ENCODE measurements around the gene NSD2.
"Not testable (repeated sequence)": the region's sequence is repeated elsewhere in the genome, so short reads cannot be mapped to it uniquely, and the experiment has no call there.

The NSD2 gene

DNA sequence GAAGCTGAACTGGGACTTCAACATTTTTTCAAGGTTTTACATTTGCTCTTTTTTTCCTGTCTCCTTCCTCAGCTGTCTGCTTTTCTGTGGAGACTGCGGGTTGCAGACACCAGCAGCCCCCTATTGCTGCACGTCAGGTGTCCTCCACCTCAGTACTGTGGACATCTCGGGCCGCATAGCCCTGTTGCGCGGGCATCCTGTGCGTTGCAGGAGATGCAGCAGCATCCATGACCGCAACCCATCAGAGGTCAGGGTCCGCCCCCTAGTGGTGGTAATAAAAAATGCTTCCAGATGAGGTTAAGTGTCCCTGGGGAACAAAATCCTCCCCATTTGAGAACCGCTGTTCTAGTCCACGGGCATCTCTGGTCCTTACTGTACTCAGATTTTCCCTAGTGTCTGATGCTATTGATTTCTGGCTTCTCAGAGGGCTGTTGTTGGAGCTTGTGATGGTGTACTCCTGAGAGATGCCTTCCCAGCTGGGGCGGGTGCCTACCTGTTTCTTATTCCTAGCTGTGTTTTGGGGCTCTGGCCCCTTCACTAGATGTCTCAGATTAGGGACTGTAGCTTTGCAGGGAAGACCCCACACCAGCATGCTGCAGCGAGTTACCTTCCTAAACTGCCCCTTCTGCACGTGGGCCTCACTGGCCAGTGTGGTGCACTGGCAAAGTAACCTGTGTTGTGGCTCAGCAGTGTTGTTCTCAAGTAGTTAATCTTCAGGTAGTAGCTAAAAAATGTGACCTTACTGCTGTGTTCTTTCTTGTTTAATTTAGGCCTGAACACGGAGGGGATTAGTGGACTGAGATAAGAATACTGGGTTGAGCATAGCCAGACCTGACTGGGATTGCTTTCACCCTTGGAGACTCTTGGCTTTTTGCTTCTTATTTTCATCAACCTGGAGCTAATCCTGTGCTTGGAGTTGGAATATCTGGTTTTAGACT lies 28.2 kb downstream of the NSD2 start:
- peak; percentile 41 for DNase-seq

DNA sequence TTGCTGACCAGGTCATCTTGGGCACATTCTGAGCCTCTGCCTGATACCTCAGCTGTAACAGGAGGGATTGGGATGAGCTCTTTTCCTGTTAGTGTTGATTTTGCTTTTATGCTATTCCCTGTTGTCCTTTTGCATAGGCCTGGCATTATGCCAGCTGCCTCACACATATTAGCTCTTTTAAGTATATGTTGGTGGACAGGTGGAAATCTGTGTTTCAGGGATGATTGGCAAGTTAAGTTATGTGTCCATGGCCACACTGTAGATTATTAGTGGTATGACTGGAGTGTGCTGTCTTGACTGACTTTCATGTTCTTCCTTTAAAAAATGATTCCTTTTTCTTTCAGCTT lies 28.9 kb downstream of the NSD2 start:
- no peak for DNase-seq

DNA sequence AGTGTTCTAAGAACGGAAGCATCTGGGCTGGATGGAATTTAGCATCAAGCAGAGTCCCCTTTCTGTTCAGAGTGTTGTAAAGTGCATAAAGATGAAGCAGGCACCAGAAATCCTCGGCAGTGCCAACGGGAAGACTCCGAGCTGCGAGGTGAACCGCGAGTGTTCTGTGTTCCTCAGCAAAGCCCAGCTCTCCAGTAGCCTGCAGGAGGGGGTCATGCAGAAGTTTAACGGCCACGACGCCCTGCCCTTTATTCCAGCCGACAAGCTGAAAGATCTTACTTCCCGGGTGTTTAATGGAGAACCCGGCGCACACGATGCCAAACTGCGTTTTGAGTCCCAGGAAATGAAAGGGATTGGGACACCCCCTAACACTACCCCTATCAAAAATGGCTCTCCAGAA lies 29.4 kb downstream of the NSD2 start:
- no peak for DNase-seq

DNA sequence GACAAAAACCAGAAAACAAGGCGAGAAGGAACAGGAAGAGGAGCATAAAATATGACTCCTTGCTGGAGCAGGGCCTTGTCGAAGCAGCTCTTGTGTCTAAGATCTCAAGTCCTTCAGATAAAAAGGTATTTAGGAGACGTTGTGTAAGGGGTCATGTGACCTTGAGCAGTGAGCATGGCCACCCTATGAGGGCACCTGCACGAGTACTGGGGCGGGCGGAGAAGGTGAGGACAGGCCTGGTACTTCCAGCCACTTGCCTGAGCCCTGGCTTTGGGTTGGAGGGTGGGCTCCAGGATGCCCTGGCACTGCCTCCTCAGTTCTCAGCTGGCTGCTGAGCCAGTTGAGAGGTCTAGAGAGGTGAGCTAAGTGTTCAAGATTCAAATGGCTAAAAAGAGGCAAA lies 29.9 kb downstream of the NSD2 start:
- no peak for DNase-seq

DNA sequence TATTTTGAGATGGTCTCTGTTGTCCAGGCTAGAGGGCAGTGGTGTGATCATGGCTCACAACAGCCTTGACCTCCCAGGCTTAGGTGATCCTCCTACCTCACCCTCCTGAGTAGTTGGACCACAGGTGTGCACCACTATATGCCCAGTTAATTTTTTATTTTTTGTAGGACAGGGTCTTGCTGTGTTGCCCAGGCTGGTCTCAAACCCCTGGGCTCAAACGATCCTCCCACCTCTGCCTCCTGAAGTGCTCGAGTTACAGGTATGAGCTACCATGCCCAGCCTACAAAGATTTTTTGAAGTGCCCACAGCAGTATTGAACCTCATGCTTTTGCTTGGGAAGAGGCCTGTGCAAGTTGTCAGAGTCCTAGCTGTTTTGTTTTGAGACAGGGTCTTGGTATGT lies 31.1 kb downstream of the NSD2 start:
- DNase-seq = no peak

DNA sequence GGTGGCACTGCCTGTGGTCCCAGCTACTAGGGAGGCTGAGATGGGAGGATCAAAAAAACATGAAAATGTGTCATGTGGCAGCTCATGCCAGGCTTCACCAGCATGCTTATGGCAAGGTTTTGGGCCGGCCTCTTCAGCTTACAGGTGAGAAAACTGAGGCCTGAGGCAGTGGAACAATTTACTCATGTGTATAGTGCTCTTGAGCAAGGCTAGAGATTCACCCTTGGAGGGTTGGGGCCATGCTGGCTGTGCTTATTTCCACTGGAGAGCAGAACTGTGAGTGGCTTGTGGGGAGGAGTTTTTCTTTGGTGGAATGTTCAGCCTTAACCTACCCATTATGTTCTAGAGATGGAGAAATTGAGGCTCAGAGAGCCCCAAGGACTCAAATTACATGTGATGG lies 31.8 kb downstream of the NSD2 start:
- no peak for DNase-seq

DNA sequence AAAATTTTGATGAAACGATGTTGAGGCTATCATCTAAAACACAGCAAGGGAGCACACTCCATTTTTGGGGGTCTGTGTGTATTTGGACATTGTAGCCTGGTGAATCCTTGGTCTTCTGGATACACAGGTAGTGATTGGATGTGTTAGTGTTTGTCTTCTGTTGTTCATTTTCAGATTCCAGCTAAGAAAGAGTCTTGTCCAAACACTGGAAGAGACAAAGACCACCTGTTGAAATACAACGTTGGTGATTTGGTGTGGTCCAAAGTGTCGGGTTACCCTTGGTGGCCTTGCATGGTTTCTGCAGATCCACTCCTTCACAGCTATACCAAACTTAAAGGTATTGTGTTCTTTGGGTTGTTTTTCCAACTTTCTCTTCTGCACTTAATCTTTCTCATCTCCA lies 32.8 kb downstream of the NSD2 start:
- DNase-seq = no peak

DNA sequence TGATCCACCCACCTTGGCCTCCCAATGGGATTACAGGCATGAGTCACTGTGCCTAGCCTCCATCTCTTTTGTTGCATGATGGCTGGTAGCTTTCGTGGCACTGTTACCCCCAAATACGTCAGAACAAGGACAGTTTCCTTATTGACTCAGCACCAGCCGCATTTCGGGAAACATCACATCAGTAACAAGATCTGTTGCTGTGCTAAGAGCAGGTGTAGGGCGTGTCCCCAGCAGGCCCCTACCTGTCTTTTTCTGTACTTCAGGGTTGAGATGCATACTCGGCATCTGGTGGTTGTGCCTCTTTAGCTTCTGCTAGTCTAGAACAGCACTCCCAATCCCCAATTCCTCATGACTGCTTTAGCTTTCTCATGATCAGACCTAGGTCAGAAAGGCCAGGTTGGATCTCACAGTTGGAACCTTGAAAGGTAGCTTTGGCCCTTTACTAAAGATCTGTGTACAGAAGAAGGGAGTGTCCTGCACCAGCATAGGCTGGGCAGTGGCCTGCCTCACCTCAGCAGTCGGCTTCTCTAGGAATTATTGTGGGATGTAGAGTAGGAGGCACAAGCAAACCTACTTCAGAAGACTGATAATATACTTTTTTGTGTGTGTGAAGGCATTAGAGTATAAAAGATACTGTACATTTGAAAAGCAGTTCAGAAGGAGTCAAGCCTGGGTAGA lies 36.8 kb downstream of the NSD2 start:
- DNase-seq = no peak

DNA sequence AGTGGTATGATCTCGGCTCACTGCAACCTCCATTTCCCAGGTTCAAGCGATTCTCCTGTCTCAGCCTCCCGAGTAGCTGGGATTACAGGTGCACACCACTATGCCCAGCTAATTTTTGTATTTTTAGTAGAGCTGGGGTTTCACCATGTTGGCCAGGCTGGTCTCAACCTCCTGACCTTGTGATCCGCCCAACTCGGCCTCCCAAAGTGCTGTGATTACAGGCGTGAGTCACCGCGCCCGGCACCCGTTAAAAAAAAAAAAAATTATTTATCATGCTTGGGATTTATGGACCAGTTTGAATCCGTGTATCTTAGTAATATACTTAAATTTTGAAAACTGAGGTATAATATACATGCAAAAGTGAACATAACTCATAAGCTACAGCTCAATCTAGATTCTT lies 38.5 kb downstream of the NSD2 start:
- not testable (repeated sequence) for DNase-seq

DNA sequence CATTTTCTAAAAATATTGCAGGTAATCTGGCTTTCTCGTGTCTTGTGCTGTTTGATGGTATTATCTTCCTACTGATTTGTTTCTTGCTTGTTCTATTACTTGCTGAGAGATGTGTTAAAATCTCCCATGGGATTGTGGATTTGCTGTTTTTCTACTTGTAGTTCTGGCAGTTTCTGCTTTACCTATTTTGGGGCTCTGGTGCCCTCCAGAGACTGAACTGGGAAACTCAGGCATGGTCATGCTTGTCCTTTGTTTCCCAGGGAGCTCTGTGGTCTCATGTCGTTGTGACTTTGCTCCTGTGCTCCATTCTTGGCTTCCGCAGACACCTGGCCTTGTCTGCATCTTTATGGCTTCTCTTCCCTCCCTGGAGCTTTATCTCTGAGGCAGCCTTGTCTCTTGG lies 39.5 kb downstream of the NSD2 start:
- no peak for DNase-seq

DNA sequence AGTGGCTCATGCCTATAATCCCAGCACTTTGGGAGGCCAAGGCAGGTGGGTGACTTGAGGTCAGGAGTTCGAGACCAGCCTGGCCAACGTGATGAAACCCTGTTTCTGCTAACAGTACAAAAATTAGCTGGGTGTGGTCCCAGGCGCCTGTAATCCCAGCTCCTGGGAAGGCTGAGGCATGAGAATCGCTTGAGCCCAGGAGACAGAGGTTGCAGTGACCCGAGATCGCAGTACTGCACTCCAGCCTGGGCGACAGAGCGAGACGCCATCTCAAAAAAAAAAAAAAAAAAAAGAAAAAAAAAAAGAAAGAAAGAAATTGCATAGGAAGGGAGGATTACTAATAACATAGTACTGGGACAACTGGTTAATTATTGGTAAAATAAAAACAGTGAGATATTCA lies 40.1 kb downstream of the NSD2 start:
- DNase-seq = not testable (repeated sequence)

DNA sequence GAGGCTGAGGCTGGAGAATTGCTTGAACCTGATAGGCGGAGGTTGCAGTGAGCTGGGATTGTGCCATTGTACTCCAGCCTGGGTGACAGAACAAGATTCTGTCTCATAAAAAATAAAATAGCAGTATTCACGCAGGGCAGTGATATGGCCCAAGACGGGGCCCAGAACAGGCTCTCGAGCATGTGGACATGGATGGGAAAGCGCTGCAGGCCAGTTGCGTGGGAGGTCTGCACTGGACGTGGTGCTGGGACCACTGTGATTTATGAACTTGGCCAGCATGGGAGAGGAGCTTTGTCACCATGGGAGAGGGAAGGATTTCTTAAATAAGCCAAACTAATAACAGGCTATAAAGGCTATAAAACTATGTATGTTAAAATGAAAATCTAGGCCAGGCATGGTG lies 51.6 kb downstream of the NSD2 start:
- DNase-seq = no peak

DNA sequence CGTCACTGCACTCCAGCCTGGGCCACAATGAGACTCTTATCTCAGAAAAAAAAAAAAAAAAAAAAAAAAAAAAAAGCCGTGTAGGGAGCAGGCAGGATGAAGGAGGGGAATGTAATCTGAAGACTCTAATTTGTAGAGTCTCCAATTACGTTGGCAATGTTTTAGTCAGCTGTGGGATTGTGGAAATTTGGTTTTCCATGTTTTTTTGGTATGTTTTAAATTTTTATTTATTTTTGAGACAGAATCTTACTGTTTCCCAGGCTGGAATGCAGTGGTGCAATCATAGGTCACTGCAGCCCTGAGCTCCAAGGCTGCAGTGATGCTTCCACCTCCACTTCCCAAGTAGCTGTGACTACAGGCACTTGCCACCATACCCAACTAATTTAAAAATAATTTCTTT lies 56.5 kb downstream of the NSD2 start:
- no peak for DNase-seq

DNA sequence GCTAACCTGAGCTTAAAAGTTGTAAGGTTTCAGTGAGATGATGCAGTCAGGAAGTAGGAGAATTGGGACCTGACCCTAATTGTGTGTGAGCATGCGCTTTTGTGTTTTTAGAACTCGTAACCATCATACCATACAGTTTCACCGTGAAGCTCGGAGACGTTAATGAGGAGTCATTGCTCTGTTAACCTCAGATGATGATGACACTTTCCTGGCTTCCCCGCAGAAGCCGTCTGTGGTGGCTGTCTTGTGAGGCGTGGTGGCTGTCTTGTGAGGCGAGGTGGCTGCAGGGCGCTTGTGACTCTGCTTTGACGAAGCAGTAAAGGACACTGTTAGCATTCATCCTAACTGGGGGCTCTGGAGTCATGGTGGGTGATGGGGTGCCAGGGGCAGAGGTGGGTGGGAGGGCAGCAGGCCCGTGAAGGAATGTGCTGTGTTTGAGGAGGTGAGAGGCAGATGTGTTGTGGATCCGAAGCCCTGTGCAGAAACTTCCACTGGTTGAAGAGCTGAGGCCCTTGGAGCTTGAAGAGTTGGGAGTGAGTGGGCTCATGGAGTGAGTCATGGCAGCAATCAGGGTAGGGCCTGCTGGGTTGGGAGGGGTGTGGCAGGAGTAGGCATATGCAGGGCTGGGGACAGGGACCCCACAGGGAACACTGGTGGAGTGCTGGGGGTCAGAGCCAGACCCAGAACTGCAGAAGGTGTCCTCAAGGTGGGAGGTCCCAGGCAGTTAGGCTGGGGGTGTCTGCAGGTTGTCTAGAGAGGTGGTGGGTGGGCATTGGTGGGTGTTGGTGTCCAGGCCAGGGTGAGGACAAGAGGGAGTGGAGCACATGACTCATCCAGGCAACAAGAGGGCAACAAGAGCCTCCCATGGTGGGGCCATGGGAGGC lies 57.4 kb downstream of the NSD2 start:
- DNase-seq = no peak

DNA sequence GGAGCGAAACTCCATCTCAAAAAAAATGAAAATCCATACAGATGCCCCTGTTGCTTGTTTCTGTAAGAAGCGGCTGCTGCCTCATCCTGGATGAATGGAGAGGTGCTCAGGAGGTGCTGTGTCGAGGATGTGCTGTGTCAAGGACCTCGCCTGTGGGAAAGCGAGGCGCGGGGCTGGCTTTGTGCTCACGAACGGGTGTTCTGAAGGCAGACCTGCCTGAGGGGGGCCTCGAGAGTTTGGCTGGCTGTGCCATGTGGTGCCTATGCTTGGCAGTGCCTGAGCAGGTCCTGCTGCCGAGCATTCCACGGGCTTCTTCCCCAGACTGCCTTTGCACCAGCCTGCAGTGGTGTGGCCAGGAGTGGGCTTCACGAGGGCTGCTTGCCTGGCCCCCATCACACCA lies 61.5 kb downstream of the NSD2 start:
- DNase-seq = no peak

DNA sequence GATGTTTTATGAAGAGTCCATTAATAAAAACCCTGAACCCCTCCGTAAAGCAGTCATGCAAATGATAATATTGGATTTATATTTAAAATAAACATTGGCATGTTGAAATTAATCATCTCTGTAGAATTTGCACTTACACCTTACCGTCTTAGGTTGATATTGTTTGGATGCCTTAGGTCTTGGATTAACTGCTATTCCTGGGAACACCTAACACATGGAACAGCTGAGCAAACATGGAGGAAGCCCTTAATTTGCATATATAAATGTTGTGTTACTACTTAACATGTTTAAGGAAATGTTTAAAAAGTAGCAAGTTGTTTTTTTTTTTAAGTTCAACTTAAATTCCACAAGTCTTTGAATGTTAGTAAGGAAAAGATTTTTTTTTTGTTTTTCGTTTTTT lies 62.5 kb downstream of the NSD2 start:
- no peak for DNase-seq

DNA sequence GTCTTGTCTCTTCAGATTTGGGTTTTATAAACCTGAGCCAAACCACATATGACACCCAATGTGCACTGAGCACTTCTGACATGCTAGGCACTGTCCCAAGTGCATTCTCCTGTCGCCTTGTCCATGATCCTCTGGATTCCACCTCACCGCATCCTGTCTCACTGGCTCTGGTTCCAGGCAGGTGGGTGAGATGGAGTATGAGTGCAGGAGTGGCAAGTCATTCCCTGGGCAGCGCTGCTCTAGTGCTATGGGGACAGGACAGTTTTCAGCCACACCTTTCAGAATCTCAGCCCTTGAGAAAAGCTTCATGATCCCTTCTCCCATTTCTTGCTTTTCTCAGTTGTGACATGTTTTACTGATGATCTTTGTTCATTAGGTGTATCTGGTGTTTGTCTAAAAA lies 66.4 kb downstream of the NSD2 start:
- DNase-seq = no peak

DNA sequence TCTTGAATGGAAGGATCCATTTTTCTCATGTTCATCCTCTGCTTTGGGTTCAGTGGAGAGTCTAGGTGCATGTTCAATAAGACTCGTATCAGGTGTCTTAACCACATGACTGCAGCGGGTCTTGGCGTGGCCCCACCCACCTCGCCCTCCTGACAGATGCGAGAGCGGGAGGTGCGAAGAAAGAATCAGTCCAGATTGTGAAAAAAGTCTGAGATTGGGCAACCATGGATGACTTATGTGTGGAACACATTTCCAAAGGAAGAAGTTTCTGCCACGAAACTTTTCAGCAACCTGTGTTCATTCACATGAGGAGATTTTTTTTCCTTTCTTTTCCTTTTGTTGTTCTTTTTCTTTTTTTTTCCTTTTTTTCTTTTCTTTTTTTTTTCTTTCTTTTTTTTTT lies 66.8 kb downstream of the NSD2 start:
- DNase-seq = no peak

DNA sequence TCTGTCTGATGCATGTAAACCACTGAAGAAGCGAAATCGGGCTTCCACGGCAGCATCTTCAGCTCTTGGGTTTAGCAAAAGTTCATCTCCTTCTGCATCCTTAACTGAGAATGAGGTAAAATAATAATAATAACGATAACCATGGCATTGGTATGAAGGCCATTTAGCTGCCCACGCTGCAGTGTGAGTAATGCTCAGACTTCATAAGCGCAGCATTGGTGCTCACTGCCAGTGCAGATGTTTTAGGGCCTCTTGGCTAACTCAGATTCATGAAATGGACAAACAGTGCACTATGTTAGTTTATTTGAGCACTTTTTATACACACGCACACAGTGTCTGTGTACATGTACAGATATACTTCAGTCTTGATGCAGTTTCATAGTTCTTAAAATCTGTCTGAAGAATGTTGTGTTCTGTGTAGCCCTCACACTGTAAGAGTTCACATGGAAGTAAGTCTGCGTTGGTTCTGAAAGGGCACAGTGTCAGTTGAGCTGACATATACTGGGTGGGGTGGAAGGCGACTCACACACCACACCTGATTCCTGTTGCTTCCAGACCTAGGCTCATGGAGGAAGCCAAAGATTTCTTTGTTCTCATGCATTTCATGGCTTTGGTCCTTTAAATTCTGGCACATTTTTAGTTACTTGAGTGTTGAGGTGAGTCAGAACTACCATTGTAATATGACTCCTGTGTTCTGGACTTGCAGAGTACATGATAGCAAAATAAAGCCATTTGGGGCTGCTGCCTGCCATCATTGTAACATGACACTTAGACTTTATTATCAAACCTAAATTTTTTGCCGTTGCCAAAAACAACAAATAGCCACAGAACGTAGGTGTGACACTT lies 68.7 kb downstream of the NSD2 start:
- no peak for DNase-seq

DNA sequence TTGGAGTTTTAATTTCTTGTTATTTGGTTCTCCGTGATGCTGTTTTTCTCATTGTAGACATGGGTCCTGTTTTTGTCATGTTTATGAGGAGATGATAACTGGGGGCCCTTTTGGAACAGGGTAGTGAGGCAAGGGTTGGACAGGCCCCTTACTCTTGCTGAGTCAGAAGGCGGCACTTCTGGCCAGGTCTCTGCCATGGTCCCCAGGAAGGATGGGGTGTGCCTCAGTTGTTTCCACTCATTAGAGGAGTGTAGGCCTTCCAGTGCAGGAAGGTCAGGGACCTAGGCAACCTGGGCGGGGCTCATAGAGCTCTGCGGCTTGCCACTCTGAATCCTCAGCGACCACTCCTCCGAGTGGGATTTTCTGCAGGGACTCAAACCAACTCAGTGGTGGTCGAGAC lies 69.4 kb downstream of the NSD2 start:
- no peak for DNase-seq

DNA sequence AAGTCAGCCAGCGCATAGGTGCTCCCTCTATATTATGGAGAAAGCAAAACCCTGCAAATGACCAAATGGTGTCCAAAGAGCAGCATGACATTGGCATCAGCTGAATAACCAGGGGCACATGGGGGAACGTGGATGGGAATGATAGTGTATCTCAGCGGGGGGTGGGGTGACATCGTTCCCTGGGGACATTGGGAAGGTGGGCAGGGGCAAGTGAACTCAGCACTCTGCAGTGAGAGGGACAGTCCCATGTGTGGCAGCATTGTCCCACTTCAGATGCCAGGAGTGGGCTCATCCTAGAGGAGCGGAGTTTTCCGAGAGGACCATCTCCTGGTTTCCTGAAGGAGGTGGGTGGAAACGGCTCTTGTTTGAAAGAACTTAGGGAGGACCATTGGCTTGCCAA lies 72.7 kb downstream of the NSD2 start:
- no peak for DNase-seq

DNA sequence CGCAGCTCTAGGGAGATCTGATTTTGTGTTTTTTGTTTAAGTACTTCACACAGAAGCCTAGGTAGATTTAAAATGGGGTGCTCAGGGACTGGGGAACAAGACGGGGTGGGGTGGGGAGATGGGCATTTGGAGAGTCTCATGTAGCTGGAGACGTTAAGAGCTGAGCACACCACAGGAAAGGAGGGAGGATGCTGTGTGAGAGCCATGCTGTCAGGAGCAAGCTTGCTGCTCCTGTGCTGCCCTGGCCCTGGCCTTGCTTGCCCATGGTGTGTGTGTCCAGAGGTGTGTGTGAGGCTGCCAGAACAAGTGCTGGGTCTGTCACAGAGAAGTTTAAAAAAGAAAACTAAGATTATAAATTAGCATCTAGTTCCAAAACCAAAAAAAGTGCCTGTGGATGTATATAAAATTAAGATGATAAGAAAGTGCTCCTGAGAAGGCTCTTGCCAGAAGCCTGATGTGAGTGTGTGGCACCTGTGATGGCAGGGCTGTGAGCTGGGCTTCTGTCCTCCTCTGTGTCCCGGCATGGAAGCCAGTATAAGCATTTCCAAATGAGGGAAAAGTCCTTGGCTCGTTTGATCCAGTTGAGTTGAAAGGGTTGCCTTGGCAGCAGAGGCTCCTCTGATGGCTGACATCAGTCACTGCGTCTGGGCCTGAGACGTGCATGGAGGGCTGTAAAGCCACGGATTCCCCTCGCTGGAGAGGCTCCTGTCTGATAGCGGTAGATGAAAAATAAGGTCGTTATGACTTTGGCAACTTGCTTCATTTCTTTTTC lies 74.1 kb downstream of the NSD2 start:
- no peak for DNase-seq
